22Rv1 (cell line): ENCODE measurements around the gene TIMP3.
"Not testable (repeated sequence)": the region's sequence is repeated elsewhere in the genome, so short reads cannot be mapped to it uniquely, and the experiment has no call there.

Source experiments
- H3K27ac ChIP-seq: fragments of 450-650 bp; 2 replicates; pipeline ENCODE4 v1.5.1; 2017
- CTCF ChIP-seq: fragments of 450-650 bp; IDR thresholded peaks from 2 replicates; pipeline ENCODE4 v1.5.1; 2017; ENCODE audit warnings: mild to moderate bottlenecking
- ZFX ChIP-seq: fragments of 450-650 bp; IDR thresholded peaks from 2 replicates; pipeline ENCODE4 v1.6.1; 2017; ENCODE audit warnings: antibody characterized with exemption, borderline replicate concordance

TIMP3 gene

GRCh38 chr22:32866953-32867352, 65.4 kb downstream of the TIMP3 start:
- TF ChIP-seq CTCF (no peak), ZFX (no peak)
- H3K27ac ChIP-seq: no peak overlapping the region

- H3K27ac ChIP-seq: no peak overlapping the region
- TF ChIP-seq CTCF (no peak), ZFX (no peak)
Observed at GRCh38 chr22:32868946-32869345, 67.4 kb downstream of the TIMP3 start.

GRCh38 chr22:32870474-32870873, 69.0 kb downstream of the TIMP3 start:
- no peak overlapping the region for H3K27ac ChIP-seq
- TF ChIP-seq CTCF (no peak), ZFX (no peak)

- H3K27ac ChIP-seq: not testable (repeated sequence)
Observed at GRCh38 chr22:32873604-32874003, 72.1 kb downstream of the TIMP3 start.

- H3K27ac ChIP-seq: no peak overlapping the region
- TF ChIP-seq CTCF: no peak
- no peak for TF ChIP-seq ZFX
Observed at GRCh38 chr22:32874385-32874784, 72.9 kb downstream of the TIMP3 start.

- no peak overlapping the region for H3K27ac ChIP-seq
- TF ChIP-seq ZFX (no peak), CTCF (no peak)
Observed at GRCh38 chr22:32874976-32875375, 73.5 kb downstream of the TIMP3 start.

GRCh38 chr22:32876516-32876915, 75.0 kb downstream of the TIMP3 start:
- no peak overlapping the region for H3K27ac ChIP-seq
- TF ChIP-seq CTCF (no peak), ZFX (no peak)

GRCh38 chr22:32877196-32877595, 75.7 kb downstream of the TIMP3 start:
- TF ChIP-seq ZFX: no peak
- no peak for TF ChIP-seq CTCF
- no peak overlapping the region for H3K27ac ChIP-seq
